CD8-positive, alpha-beta memory T cell (primary cell): Measurements from ENCODE around the gene TCHP. TPM values are rescaled to one million over a fixed set of nuclear protein-coding genes. Genes with fewer than 3 reads are reported as not detected.

Source experiments
- CTCF ChIA-PET: fragments of 350-600 bp; sonication (Branson Sonifier 250); formaldehyde crosslinking; loops from one replicate; lab custom pipeline; 2021; ENCODE audit warnings: antibody characterized with exemption; lab: Charles Lee
- POLR2A ChIA-PET: fragments of 350-600 bp; sonication (Branson Sonifier 250); formaldehyde crosslinking; loops from one replicate; lab custom pipeline; 2021; ENCODE audit warnings: antibody characterized with exemption; lab: Charles Lee
- DNase-seq, 5 donors: peaks; one replicate each; pipeline versions ENCODE4 v3.0.0 to v3.0.0-alpha.2; 2020 to 2022; ENCODE audit warnings: mixed read lengths in 1 of 5
- H3K27ac ChIP-seq: one replicate; pipeline ENCODE4 v1.7.0; 2013; ENCODE audit warnings: low read depth, mild to moderate bottlenecking, low read length, moderate library complexity
- H3K27me3 ChIP-seq: 2 replicates; pipeline ENCODE4 v1.7.0; 2013; ENCODE audit warnings: low read length, mild to moderate bottlenecking; ENCODE audit not compliant: insufficient read depth, poor library complexity, severe bottlenecking
- H3K36me3 ChIP-seq: 2 replicates; pipeline ENCODE4 v1.7.0; 2013; ENCODE audit warnings: mild to moderate bottlenecking, low read length, moderate library complexity; ENCODE audit not compliant: insufficient read depth
- H3K4me1 ChIP-seq: 2 replicates; pipeline ENCODE4 v1.7.0; 2013; ENCODE audit warnings: mild to moderate bottlenecking, low read length, moderate library complexity; ENCODE audit not compliant: insufficient read depth
- H3K4me3 ChIP-seq: 2 replicates; pipeline ENCODE4 v1.7.0; 2013; ENCODE audit warnings: mild to moderate bottlenecking, low read length
- H3K9me3 ChIP-seq: 2 replicates; pipeline ENCODE4 v1.7.0; 2013; ENCODE audit warnings: mild to moderate bottlenecking, low read length
- H3K27ac Mint-ChIP-seq, 8 donors: one replicate each; pipeline ENCODE4 v1.8.0; 2020 to 2021; ENCODE audit warnings: mixed read lengths in 8 of 8, mild to moderate bottlenecking in 6 of 8, inconsistent platforms in 3 of 8, moderate library complexity in 3 of 8
- H3K27me3 Mint-ChIP-seq, 2 donors: one replicate each; pipeline ENCODE4 v1.8.0; 2020 to 2021; ENCODE audit warnings: mixed read lengths in 2 of 2, mild to moderate bottlenecking in 1 of 2, moderate library complexity in 1 of 2
- H3K36me3 Mint-ChIP-seq, 3 donors: one replicate each; pipeline ENCODE4 v1.8.0; 2020 to 2021; ENCODE audit warnings: mixed read lengths in 3 of 3, inconsistent platforms in 1 of 3, mild to moderate bottlenecking in 1 of 3
- H3K4me1 Mint-ChIP-seq, 3 donors: one replicate each; pipeline ENCODE4 v1.8.0; 2020 to 2021; ENCODE audit warnings: mixed read lengths in 3 of 3, inconsistent platforms in 1 of 3, mild to moderate bottlenecking in 1 of 3
- H3K4me3 Mint-ChIP-seq, 7 donors: one replicate each; pipeline ENCODE4 v1.8.0; 2020 to 2021; ENCODE audit warnings: mixed read lengths in 7 of 7, mild to moderate bottlenecking in 6 of 7, moderate library complexity in 4 of 7, inconsistent platforms in 2 of 7
- H3K9me3 Mint-ChIP-seq, 5 donors: one replicate each; pipeline ENCODE4 v1.8.0; 2020 to 2022; ENCODE audit warnings: mixed read lengths in 5 of 5, mild to moderate bottlenecking in 3 of 5, moderate library complexity in 2 of 5, inconsistent platforms in 1 of 5
- polyA plus RNA-seq: library from polyadenylated mRNA; unstranded; fragments of 300-500 nt; fragmentation: Illumina TruSeq; gene quantifications from one replicate; pipeline ENCODE4 v1.2.3, GENCODE V29; 2021
- total RNA-seq, 2 experiments: library from RNA; stranded (reverse); gene quantifications; one replicate each; pipeline ENCODE4 v1.2.3, GENCODE V29; 2021

The TCHP gene
- total and polyA plus RNA-seq, 3 experiments from 2014 or later, result 18.6 to 28.3 (median 27.7) TPM

- Mint-ChIP-seq H3K4me3 (no peak overlapping the region), H3K36me3 (peaks cover 5 to 93% (median 12%) of the 10 kb centered on the region in 3 donors), H3K9me3 (no peaks in the 10 kb centered on the region), H3K27me3 (no peaks in the 10 kb centered on the region), H3K27ac (peak overlapping the region in 2 of 8 donors; percentile 22 to 45), H3K4me1 (peaks cover 0 to 6% (median 0%) of the 10 kb centered on the region in 3 donors)
- Histone ChIP-seq H3K9me3 (no peaks in the 10 kb centered on the region), H3K27ac (no peak overlapping the region), H3K36me3 (peaks cover 59% of the 10 kb centered on the region), H3K4me3 (no peak overlapping the region), H3K27me3 (no peaks in the 10 kb centered on the region), H3K4me1 (no peaks in the 10 kb centered on the region)
- DNase-seq, result no peak
- POLR2A ChIA-PET, result no interaction called here
- CTCF ChIA-PET, result interaction anchor here (1.2 kb wide), 1 partner anchor 69 kb away, joined by 3 read pairs; no protein-coding TSS in a partner anchor
These were observed 14.4 kb downstream of the TCHP start for GRCh38 chr12:109914461-109914860.

- no peak overlapping the region for H3K27ac ChIP-seq
- Mint-ChIP-seq H3K4me1 (peaks cover 0 to 6% (median 0%) of the 10 kb centered on the region in 3 donors), H3K9me3 (no peaks in the 10 kb centered on the region), H3K27me3 (no peaks in the 10 kb centered on the region), H3K27ac (peak overlapping the region in 3 of 8 donors; percentile 66 to 76 (median 75)), H3K36me3 (peaks cover 5 to 95% (median 15%) of the 10 kb centered on the region in 3 donors), H3K4me3 (no peak overlapping the region)
- no peaks in the 10 kb centered on the region for H3K9me3 ChIP-seq
- no peak for DNase-seq
- H3K27me3 ChIP-seq, result no peaks in the 10 kb centered on the region
- H3K36me3 ChIP-seq, result peaks cover 59% of the 10 kb centered on the region
- no peak overlapping the region for H3K4me3 ChIP-seq
- H3K4me1 ChIP-seq, result no peaks in the 10 kb centered on the region
- ChIA-PET CTCF (interaction anchor here (1.2 kb wide), 2 partner anchors 13 to 70 kb away, joined by 3 read pairs; no protein-coding TSS in a partner anchor), POLR2A (no interaction called here)
These were observed 15.3 kb downstream of the TCHP start for GRCh38 chr12:109915171-109916040.

- Mint-ChIP-seq H3K4me3 (no peak overlapping the region), H3K27me3 (no peaks in the 10 kb centered on the region), H3K27ac (peak overlapping the region in 3 of 8 donors; percentile 58 to 76 (median 75)), H3K9me3 (no peaks in the 10 kb centered on the region), H3K4me1 (peaks cover 0 to 6% (median 0%) of the 10 kb centered on the region in 3 donors), H3K36me3 (peaks cover 5 to 95% (median 22%) of the 10 kb centered on the region in 3 donors)
- no peaks in the 10 kb centered on the region for H3K27me3 ChIP-seq
- no peak overlapping the region for H3K27ac ChIP-seq
- H3K36me3 ChIP-seq, result peaks cover 59% of the 10 kb centered on the region
- ChIA-PET POLR2A (no interaction called here), CTCF (interaction anchor here (1.2 kb wide), 1 partner anchor 12 kb away, joined by 3 read pairs; no protein-coding TSS in a partner anchor)
- no peaks in the 10 kb centered on the region for H3K4me1 ChIP-seq
- no peak overlapping the region for H3K4me3 ChIP-seq
- DNase-seq, result no peak
- no peaks in the 10 kb centered on the region for H3K9me3 ChIP-seq
These were observed 16.0 kb downstream of the TCHP start for GRCh38 chr12:109916045-109916444.

- H3K9me3 Mint-ChIP-seq, result no peaks in the 10 kb centered on the region
- no peaks in the 10 kb centered on the region for H3K27me3 Mint-ChIP-seq
- peaks cover 0 to 3% (median 0%) of the 10 kb centered on the region in 3 donors for H3K4me1 Mint-ChIP-seq
- Histone ChIP-seq H3K27me3 (no peaks in the 10 kb centered on the region), H3K4me1 (no peaks in the 10 kb centered on the region), H3K9me3 (no peaks in the 10 kb centered on the region), H3K36me3 (peaks cover 34% of the 10 kb centered on the region), H3K27ac (no peak overlapping the region), H3K4me3 (no peak overlapping the region)
- ChIA-PET POLR2A (no interaction called here), CTCF (interaction anchor here (1.4 kb wide), 1 partner anchor 66 kb away, joined by 3 read pairs; no protein-coding TSS in a partner anchor)
- H3K4me3 Mint-ChIP-seq, result no peak overlapping the region
- H3K27ac Mint-ChIP-seq, result peak overlapping the region in 3 of 8 donors; percentile 17 to 73 (median 19)
- H3K36me3 Mint-ChIP-seq, result peaks cover 0 to 79% (median 22%) of the 10 kb centered on the region in 3 donors
- DNase-seq, result no peak
These were observed 19.4 kb downstream of the TCHP start for GRCh38 chr12:109919456-109919855.

GRCh38 chr12:109920261-109920780 lies 20.2 kb downstream of the TCHP start:
- no peaks in the 10 kb centered on the region for H3K27me3 Mint-ChIP-seq
- H3K36me3 Mint-ChIP-seq, result peaks cover 0 to 75% (median 25%) of the 10 kb centered on the region in 3 donors
- no peak for DNase-seq
- Histone ChIP-seq H3K36me3 (peaks cover 27% of the 10 kb centered on the region), H3K9me3 (no peaks in the 10 kb centered on the region), H3K4me3 (no peak overlapping the region), H3K27me3 (no peaks in the 10 kb centered on the region), H3K27ac (no peak overlapping the region), H3K4me1 (no peaks in the 10 kb centered on the region)
- POLR2A ChIA-PET, result no interaction called here
- no peaks in the 10 kb centered on the region for H3K9me3 Mint-ChIP-seq
- CTCF ChIA-PET, result interaction anchor here (1.4 kb wide), 1 partner anchor 67 kb away, joined by 3 read pairs; no protein-coding TSS in a partner anchor
- peaks cover 0 to 8% (median 0%) of the 10 kb centered on the region in 3 donors for H3K4me1 Mint-ChIP-seq
- peak overlapping the region in 1 of 8 donors; percentile 29 for H3K27ac Mint-ChIP-seq
- H3K4me3 Mint-ChIP-seq, result no peak overlapping the region

GRCh38 chr12:109921982-109922381 lies 21.9 kb downstream of the TCHP start:
- Mint-ChIP-seq H3K4me1 (peaks cover 0 to 4% (median 0%) of the 10 kb centered on the region in 3 donors), H3K9me3 (no peaks in the 10 kb centered on the region), H3K36me3 (peaks cover 0 to 59% (median 20%) of the 10 kb centered on the region in 3 donors), H3K27me3 (no peaks in the 10 kb centered on the region), H3K27ac (peak overlapping the region in 5 of 8 donors; percentile 71 to 87 (median 83)), H3K4me3 (no peak overlapping the region)
- Histone ChIP-seq H3K4me1 (no peaks in the 10 kb centered on the region), H3K27me3 (no peaks in the 10 kb centered on the region), H3K4me3 (no peak overlapping the region), H3K27ac (no peak overlapping the region), H3K36me3 (peaks cover 13% of the 10 kb centered on the region), H3K9me3 (no peaks in the 10 kb centered on the region)
- DNase-seq, result no peak
- ChIA-PET CTCF (no interaction called here), POLR2A (no interaction called here)

GRCh38 chr12:109923038-109923437 lies 23.0 kb downstream of the TCHP start:
- CTCF ChIA-PET, result interaction anchor here (1.1 kb wide), 1 partner anchor 23 kb away, joined by 4 read pairs; the partner anchor contains the start of gene TCHP

More at GRCh38 chr12:109923038-109923437, 23.0 kb downstream of the TCHP start:
- POLR2A ChIA-PET, result no interaction called here
- no peaks in the 10 kb centered on the region for H3K27me3 Mint-ChIP-seq
- no peak overlapping the region for H3K4me3 Mint-ChIP-seq
- Histone ChIP-seq H3K4me3 (no peak overlapping the region), H3K4me1 (no peaks in the 10 kb centered on the region), H3K27me3 (no peaks in the 10 kb centered on the region), H3K27ac (no peak overlapping the region), H3K9me3 (no peaks in the 10 kb centered on the region), H3K36me3 (peaks cover 2% of the 10 kb centered on the region)
- H3K9me3 Mint-ChIP-seq, result no peaks in the 10 kb centered on the region
- H3K27ac Mint-ChIP-seq, result peak overlapping the region in 5 of 8 donors; percentile 18 to 82 (median 58)
- H3K4me1 Mint-ChIP-seq, result peaks cover 3 to 4% (median 3%) of the 10 kb centered on the region in 3 donors
- no peak for DNase-seq
- peaks cover 0 to 52% (median 16%) of the 10 kb centered on the region in 3 donors for H3K36me3 Mint-ChIP-seq
